Measurements from ENCODE around the gene PDE4D.
"Not testable (repeated sequence)": the region's sequence is repeated elsewhere in the genome, so short reads cannot be mapped to it uniquely, and the experiment has no call there.

The PDE4D gene

GRCh38 chr5:59317774-59318205, 575.7 kb downstream of the PDE4D start:
- in situ Hi-C loops (cut with MboI; ENCODE audit: low sequenced_read_pairs) = no loop called here

GRCh38 chr5:59317023-59317773, 576.3 kb downstream of the PDE4D start:
- in situ Hi-C loops (cut with MboI; ENCODE audit: low sequenced_read_pairs) = no loop called here

- in situ Hi-C loops (cut with MboI; ENCODE audit: low sequenced_read_pairs) = no loop called here
These were observed 581.3 kb downstream of the PDE4D start for GRCh38 chr5:59312223-59312622.

DNA sequence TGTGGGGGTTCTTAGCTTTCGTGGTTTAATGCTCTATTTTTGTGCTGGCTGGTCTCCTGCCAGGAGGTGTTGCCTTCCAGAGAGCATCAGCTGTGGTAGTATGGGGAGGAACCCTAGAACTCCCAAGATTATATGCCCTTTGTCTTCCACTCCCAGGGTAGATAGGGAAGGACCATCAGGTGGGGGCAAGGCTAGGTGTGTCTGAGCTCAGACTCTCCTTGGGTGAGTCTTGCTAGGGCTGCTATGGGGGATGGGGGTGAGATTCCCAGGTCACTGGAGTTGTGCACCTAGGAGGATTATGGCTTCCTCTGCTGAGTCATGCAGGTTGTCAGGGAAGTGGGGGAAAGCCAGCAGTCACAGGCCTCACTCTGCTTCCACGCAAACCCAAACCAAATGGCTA, 584.8 kb downstream of the PDE4D start:
- in situ Hi-C loops (cut with MboI; ENCODE audit: low sequenced_read_pairs) = not testable (repeated sequence)

DNA sequence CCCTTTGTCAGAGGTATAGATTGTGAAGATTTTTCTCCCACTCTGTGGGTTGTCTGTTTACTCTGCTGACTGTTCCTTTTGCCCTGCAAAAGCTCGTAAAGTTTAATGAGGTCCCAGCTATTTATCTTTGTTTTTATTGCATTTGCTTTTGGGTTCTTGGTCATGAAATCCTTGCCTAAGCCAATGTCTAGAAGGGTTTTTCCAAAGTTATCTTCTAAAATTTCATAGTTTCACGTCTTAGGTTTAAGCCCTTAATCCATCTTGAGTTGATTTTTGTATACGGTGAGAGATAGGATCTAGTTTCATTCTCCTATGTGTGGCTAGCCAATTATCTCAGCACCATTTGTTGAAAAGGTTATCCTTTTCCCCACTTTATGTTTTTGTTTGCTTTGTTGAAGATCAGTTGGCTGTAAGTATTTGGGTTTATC, 590.2 kb downstream of the PDE4D start:
- in situ Hi-C loops (cut with MboI; ENCODE audit: low sequenced_read_pairs) = not testable (repeated sequence)

DNA sequence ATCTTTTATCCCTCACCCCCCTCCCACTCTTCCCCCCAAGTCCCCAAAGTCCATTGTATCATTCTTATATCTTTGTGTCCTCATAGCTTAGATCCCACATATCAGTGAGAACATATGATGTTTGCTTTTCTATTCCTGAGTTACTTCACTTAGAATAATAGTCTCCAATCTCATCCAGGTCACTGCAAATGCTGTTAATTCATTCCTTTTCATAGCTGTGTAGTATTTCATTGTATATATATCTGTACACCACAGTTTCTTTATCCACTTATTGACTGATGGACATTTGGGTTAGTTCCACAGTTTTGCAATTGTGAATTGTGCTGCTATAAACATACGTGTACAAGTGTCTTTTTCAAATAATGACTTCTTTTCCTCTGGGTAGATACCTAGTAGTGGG, 591.0 kb downstream of the PDE4D start:
- in situ Hi-C loops (cut with MboI; ENCODE audit: low sequenced_read_pairs) = not testable (repeated sequence)

- in situ Hi-C loops (cut with MboI; ENCODE audit: low sequenced_read_pairs) = no loop called here
These were observed 591.8 kb downstream of the PDE4D start for GRCh38 chr5:59301727-59302126.

- in situ Hi-C loops (cut with MboI; ENCODE audit: low sequenced_read_pairs) = no loop called here
These were observed 592.6 kb downstream of the PDE4D start for GRCh38 chr5:59300930-59301329.

DNA sequence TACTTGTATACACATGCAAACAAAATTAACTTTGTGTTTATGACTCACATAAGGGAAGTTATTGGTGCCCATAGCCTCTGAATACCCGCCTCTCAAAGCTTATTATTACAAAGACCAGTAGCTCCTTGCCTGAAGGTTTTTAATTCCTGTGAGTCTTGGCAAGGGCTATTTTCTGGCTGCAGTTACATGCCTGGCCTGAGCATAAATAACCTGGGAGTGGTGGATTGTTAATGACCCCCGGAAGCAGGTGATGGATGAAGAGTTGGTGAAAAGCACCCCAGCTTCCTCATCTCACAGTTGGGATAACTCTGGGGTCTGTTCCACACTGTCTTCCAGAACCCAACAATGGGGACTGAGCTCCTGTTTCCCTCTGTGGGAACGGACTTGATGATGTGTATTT, 594.5 kb downstream of the PDE4D start:
- in situ Hi-C loops (cut with MboI; ENCODE audit: low sequenced_read_pairs) = no loop called here

DNA sequence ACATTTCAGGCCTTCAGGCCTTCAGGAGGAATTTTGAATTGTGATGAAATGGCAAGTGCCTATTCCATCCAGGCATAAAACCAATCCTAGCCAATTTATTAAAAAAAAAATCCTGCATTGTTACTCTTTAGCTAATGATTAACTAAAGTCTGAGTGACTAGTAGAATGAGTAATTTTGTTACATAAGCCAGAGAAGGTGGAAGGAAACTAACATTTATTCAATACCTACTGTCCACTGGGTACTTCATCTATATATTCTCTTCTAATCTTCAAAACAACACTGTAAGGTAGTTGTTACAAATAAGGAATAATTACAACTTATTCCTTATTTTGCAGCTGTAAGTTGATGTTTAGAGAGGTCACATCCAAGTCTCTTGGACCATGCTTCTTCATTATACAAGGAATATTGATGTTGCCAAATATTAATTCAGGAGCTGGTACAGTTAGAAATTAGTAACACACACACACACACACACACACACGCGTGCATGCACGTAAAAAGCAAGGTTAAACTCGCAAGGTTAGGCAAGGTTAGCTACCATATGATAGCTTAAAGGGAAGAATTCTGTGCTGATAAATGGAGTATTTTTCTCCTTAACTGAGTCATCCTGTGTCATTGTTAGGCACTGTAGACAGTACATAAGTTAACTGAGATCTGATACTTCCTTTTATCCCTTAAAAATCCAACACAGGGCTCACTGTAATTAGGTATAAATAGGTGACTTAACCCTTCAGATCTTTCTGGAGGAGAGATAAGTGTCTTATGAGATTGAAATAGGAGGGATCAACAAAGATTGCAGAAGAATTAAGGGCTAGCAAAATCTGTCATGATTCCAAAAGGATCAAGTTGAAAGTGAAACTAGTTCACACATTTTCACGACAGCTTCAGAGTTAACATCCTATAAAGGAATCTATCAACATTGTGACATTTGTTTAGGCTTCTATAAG, 596.9 kb downstream of the PDE4D start:
- in situ Hi-C loops (cut with MboI; ENCODE audit: low sequenced_read_pairs) = no loop called here

GRCh38 chr5:59293700-59294099, 599.8 kb downstream of the PDE4D start:
- in situ Hi-C loops (cut with MboI; ENCODE audit: low sequenced_read_pairs) = no loop called here

GRCh38 chr5:59291941-59292340, 601.6 kb downstream of the PDE4D start:
- in situ Hi-C loops (cut with MboI; ENCODE audit: low sequenced_read_pairs) = no loop called here

DNA sequence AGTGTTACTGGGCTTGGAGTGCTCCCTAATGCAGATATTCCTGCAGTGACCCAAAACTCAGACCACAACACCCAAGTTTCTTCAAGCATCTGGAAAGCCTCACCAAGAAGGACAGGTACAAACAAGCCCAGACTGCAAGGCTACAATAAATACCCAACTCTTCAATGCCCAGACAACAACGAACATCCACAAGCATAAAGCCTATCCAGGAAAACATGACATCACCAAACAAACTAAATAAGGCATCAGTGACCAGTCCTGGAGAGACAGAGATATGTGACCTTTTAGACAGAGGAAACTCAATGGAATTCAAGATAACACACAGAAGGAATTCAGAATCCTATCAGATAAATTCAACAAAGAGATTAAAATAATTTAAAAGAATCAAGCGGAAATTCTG, 605.6 kb downstream of the PDE4D start:
- in situ Hi-C loops (cut with MboI; ENCODE audit: low sequenced_read_pairs) = no loop called here

- in situ Hi-C loops (cut with MboI; ENCODE audit: low sequenced_read_pairs) = no loop called here
These were observed 606.2 kb downstream of the PDE4D start for GRCh38 chr5:59287361-59287760.

DNA sequence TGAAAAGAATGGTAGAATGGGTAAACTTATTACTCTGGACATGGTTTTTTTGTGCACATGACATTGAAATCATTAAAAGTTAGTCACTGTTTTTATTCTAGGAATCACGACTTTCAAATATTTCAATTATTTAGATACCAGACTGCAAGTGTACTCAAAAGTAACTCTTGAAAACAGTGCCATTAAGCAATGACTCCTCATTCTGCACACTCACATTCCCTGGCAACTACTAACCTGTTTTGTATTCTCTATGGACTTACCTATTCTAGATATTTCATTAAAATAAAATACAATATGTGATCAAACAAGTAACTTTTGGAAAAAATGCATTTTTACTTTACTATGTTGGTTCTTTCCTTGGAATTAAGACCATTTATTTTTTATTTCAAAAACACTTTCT, 607.0 kb downstream of the PDE4D start:
- in situ Hi-C loops (cut with MboI; ENCODE audit: low sequenced_read_pairs) = no loop called here

GRCh38 chr5:59285300-59286016, 608.1 kb downstream of the PDE4D start:
- in situ Hi-C loops (cut with MboI; ENCODE audit: low sequenced_read_pairs) = no loop called here

GRCh38 chr5:59282726-59283125, 610.8 kb downstream of the PDE4D start:
- in situ Hi-C loops (cut with MboI; ENCODE audit: low sequenced_read_pairs) = no loop called here

- in situ Hi-C loops (cut with MboI; ENCODE audit: low sequenced_read_pairs) = no loop called here
These were observed 613.5 kb downstream of the PDE4D start for GRCh38 chr5:59279979-59280378.

DNA sequence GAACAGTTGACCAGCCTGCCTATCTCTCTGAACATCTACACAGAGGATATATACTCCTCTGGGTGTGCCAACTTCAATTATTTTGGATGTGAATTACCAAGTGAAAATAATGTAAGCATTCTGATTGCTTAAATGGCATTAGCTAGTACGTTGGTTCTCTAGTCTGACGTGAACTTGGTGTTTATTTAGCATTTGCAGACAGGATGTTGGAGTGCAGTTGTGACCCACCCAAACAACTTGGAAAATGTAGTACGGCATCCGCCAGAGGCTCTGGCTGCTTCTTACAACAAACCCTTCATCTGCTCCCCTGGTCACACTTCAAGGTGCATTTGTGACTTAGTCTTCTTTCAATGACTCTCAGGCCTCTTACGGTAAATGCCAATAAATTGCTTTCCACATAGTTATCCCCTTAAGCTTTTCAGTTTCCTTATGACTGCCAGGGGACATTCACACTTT, 616.6 kb downstream of the PDE4D start:
- in situ Hi-C loops (cut with MboI; ENCODE audit: low sequenced_read_pairs) = no loop called here

GRCh38 chr5:59276325-59276675, 617.2 kb downstream of the PDE4D start:
- in situ Hi-C loops (cut with MboI; ENCODE audit: low sequenced_read_pairs) = no loop called here

All from hTERT RPE-1 (cell line).